Left forelimb (tissue), 1 donor: Measurements from ENCODE around the gene KCNK2.
"Not testable (repeated sequence)": the region's sequence is repeated elsewhere in the genome, so short reads cannot be mapped to it uniquely, and the experiment has no call there.

Experiments used
- DNase-seq: peaks from one replicate; pipeline ENCODE4 v3.0.0-alpha.2; 2018; ENCODE audit warnings: low spot score

The KCNK2 gene

DNA sequence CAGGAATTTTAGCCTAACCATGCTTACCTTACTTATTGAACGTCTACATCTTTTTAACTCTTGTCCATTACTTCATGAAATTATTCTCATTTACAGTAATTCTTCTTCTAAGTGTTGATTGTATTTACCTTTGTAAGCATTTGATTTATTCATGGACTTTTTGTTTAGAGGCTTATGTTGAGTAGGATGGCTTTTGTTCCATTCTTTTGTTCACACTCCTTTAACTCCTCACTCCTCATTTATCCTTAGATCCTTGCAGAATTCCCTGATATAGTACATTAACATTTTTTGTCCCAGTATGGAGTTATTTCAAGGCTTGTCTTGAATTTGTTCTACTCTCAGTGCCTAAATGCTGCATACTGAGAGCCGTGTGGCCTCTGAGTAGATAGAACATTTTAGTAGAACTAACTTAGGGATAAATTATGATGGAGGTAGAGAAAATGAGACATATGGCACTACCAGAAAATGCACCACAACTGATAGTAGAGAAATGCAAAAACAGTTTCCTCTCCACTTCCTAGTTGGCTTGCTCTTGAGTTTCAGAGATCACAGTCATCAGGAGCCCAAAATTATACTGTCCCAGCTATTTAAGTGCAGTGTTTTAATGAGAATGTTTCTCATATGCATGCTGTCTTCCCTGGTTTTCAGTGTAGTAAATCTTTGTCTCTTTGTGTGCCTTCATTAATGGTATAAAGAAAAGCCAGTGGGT lies 69.5 kb downstream of the KCNK2 start:
- DNase-seq = no peak

DNA sequence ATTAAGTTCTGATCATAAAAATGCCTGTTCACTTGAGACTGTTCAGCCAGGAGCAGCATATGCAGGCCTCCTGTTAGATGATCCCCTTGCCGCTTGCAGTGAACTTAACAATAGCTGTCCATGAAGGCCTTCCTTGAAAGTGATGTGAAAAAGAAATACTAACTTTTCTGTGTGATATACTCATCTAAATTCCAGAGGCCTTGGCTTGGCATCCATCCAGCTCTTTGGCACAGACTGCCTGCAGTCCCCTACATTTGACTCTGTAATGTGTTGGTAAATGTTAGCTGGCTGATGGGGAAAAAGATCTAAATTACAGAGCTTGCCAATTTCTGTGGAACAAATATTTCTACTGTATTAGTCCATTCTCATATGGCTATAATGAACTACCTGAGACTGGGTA lies 73.7 kb downstream of the KCNK2 start:
- DNase-seq = no peak

DNA sequence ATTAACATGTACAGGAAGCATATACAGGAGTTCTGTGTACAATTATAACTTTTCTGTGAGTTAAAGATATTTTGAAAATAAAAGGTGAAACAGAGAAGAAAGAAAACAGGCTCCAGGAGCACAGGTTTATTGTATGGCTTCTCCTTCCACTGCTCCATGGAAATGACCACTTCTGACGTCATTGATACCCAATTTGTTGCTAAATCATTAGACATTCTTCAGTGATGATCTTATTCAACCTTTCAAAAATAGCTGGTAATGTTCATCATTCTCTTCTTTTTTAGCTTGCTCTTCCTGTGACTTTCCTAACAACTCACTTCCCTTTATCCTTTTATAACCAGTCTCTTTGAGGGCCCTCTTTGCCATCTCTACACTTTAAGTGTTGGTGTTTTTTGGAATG lies 77.8 kb downstream of the KCNK2 start:
- DNase-seq = no peak

DNA sequence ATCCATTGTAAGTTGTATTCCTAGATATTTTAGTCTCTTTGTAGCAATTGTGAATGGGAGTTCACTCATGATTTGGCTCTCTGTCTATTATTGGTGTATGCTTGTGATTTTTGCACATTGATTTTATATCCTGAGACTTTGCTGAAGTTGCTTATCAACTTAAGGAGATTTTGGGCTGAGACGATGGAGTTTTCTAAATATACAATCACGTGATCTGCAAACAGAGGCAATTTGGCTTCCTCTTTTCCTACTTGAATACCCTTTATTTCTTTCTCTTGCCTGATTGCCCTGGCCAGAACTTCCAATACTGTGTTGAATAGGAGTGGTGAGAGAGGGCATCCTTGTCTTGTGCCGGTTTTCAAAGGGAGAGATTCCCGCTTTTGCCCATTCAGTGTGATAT lies 80.6 kb downstream of the KCNK2 start:
- not testable (repeated sequence) for DNase-seq

DNA sequence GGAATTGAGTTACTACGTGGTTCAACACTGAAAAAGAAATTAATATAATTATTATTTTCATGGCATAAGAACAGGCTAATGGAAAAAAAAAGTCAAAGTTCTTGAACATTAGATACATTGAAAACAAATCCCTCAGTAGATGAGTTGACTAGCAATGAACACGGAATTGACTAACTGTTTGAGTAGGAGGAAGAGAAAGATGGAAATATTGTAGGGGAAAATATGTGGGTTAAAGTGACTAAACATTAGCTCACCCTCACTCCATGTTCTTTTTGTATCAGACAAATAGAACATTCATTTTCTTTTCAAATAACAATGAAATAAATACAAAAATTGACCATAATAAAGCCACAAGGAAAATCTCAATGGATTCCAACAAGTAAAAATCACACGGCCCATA lies 84.3 kb downstream of the KCNK2 start:
- DNase-seq = no peak

DNA sequence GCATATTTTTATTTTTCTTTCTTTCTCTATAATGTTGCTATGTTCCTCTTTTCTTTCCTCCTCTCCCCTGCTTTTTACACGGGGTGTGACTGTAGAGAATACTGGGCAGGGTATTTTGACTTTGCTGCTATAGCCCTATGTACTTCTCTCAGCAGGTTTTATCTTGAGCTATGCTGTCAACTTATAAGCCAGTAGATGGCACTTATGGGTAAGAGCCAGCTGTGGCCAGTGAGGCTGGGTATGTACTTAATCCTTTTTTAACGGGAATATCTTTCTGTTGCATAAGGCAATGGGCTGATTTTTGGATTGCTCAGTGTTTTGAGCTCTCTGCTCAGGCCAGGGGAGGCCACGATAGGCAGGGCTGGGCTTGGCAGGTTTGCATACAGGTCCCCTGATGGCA lies 99.0 kb downstream of the KCNK2 start:
- DNase-seq = no peak

DNA sequence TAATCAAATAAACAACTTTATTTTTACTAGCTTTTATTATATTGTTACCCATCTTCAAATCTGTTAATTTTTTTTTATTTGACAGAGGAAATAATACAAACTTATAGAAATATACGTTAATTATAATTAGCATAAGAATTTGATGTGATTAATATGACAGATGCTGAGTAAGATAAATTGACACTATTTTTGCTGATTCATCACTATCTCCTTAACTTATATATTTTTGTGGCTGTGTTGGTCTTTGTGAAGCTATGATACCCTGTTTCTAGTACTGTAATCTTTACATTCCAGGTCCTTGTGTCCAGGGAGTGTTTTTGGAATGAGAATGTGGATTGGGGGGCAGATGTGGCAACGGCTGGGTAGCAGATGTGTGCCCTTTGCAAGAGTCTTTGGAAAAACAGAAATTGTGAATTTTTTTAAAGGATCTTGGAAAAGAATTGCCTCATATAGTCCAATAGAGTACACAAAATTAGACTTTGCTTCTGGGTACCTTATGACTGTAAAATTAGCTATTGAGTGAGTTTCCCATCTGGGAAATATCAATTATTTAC lies 102.6 kb downstream of the KCNK2 start:
- DNase-seq = no peak

DNA sequence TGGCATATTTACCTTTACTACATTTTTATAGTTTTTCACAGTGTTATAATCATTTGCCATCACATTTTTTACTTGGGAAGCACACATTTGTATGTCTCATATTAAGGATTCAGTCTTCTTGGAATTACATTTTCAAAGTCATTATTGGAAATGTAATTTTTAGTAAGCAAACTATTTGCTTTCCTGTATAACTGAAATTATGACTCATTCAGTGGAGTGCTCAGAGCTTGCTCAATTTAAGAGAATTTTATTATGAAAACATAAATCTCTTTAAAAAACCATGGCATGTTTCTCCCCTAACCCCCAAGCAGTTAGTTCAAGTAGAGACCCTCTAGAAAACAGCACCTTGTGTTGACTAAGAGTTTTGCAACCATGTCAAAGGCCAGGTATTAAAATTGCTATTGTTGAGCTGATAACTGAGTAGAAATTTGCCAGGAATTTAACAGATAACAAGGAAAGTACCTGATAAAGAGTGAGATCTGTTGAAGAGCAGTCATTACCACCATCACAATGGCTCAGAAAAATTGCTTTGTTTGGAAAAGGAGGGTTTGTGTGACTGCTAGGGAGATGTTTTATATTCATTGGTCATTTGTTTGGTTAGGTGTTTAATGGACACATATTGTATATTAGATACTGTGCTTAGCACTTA lies 105.9 kb downstream of the KCNK2 start:
- DNase-seq = no peak

DNA sequence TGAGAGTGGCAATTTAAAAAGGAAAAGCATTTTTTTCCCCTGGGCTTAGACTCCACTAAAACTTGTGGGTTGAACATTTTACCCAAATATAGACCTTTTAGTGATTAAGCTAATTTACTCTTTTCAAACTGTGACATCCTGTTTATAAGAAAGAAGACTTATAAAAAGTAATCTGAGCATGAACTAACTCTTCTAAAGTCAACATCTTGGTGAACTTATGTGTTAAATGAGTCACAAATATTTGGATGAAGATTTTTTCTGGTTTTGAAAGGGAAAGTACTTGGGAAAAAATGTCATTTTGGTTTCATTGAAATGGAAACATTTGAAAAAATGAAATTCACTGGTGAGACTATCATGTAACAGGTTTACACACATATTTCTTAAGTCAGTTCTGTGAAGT lies 109.8 kb downstream of the KCNK2 start:
- no peak for DNase-seq

DNA sequence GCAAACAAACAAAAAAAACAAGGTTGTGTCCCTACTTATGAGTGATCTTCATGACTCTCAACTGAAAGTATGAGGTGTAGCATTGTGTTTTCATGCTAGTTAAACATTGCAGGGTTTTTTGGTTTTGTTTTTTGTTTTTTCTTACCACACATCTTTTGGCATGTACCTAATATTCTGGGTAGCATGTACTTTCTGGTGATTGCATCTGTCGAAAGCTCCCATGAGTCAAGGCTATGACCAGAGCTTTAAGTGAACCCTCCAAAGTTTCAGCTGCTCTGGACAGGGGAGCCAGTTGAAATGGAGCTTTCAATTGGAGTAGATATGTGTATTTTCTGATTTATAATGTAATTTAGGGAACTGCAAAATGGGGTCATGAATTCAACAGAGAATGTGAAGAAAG lies 115.5 kb downstream of the KCNK2 start:
- no peak for DNase-seq

DNA sequence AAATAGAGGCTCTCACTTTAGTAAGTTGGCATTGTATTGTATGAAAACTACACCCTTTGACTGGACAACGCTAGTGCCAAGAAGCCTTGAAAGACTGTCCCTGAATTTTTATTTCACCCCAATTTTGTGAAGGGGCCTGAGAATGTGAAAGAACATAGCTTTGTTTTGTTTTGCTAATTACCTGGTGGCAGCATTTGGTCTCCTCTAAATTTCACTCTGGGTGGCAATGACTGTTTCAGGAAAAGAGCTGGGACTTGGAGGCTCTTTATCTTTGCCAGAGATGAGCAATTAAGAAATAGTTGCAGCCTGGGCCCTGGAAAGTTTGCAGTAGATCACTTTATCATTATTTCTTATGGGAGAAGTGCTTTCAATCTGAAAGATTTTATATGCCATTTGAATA lies 117.6 kb downstream of the KCNK2 start:
- no peak for DNase-seq

DNA sequence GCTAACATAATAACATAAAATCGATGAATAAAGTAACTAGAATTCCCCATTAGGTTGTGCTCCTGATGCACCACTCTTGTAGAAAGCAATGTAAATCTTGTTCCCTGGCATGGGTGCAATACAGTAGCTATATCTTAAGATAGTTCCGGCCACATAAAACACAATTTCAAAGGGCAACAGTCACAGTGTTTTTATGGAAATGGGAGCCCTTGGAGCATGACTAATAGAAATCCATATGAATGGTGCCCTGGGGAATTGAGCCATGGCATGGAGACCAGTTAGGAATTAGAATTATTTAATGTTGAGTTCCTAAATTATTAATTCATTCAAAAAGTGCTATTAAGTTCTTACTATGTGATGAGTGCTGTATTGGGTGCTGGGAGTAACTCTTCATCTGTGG lies 118.7 kb downstream of the KCNK2 start:
- no peak for DNase-seq

DNA sequence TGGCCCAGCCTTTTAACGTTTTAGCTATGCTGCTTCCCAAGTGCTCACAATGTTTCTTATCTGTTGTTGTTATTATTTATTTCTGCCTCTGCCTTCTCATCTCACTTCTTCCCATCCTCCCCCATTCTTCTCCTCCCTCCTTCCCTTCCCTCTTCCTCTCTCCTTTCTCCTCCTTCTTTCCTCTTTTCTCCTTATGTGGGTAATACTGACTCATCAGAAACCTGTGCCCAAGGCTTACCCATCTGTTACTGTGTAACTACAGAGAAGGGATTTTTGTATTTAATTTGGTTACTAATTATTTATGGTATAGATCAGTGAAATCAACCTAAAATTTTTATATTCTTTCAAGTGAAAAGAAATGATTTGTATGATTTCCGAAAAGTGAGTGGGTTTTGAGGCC lies 120.3 kb downstream of the KCNK2 start:
- DNase-seq = no peak

DNA sequence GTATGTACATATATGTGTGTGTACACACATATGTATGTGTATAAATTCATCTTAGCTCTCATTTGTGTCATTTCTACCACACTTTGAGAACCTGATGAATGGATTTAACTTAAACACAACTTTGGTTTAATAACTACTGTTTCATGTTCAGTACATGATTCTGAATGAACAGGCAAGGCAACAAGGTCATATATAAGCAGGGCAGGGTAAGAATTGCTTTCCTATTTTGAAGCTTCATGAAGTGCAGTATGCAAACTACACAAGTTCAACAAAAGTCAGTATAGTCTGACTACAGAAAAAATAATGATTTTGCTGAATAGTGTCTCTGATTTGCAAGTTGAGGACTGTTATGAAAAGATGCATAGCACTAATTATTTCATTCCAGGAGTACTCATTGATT lies 127.6 kb downstream of the KCNK2 start:
- no peak for DNase-seq

DNA sequence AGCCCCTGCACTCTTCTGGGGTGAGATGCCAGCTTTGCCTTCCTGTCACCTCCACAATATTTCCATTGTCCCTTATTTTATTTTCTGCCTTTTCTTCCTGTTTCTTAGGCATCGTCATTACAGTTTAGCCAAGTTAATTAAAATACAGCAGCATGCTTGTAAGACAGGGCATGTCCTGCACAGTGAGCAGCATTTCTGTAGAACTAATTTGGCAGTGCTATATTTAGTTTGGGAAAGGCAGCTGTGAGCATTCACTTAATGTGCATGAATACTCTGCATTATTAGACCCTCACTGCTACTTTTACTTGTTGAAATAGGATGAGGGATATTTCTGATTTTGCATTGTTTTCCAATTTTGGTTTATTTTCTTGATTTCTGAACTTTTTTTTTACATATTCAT lies 133.3 kb downstream of the KCNK2 start:
- DNase-seq = no peak

DNA sequence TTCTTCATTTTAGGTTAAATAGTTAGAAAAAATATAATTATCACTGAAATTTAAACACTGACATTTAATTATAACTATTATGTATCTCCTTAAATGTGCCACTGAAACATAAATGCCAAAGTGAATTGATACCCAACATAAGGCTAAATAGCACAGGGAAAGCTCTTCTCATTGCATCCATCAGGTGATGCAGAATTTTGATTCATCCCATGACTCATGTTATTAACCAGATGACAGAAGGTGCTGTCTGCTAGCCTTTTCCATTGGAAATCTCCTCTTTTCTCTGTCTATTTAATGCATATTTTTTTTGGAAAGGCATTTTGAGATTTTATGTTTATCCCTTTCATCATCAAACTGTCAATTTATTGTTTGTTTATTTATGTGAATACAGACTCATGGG lies 136.8 kb downstream of the KCNK2 start:
- no peak for DNase-seq

DNA sequence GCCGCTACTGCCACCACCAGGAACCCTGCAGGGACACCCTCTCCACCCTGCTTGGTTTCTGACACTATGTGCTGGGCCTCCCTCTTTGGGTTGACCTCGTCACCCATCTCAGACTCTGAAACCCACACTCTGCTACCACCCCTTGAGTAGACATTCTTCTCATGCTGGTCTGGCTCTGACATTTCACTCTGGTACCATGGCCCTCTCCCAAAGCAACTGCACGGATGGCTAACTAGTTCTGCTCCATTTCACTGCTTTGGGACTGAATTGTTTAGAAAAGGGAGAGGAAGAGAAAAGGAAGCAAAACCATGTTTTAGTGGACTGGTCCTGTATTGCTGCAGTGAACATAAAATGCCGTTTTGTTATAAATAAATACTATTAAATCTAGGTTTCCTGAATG lies 137.8 kb downstream of the KCNK2 start:
- no peak for DNase-seq

DNA sequence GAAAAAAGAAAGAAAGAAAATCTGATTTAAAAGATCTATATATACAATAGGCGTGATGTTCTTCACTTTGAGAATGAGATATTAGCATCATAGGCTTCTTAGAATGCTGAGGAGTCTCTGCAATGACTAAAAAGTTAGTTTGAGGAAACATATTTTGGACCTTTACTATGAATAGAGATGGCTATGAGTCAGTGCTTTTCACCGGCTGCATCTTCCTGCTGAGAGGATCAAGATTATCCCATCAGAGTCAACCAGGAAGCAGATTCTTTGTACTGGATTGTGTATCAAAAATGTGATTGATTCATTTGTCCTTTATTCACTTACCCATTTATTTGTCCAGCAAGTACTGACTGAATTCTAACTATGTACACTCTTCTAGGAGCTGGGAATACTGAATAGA lies 144.2 kb downstream of the KCNK2 start:
- no peak for DNase-seq

DNA sequence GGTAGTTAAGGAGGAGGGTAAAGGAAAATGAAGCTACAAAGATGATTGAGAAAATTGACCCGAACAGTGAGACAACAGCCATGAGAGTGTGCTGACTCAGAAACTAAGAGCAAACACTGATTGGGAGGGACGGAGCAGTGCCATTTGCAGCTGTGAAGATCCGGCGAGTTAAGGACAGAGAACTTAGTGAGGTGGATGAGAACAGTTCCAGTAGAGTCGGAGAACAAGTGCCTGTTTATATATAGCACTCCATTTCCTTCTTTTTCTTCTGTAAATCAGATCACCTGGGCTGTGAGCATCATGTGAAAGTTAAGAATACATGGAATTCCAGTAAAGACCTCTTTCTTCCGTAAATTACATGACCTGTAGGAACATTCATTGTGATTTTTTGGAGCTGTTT lies 145.7 kb downstream of the KCNK2 start:
- DNase-seq = no peak

DNA sequence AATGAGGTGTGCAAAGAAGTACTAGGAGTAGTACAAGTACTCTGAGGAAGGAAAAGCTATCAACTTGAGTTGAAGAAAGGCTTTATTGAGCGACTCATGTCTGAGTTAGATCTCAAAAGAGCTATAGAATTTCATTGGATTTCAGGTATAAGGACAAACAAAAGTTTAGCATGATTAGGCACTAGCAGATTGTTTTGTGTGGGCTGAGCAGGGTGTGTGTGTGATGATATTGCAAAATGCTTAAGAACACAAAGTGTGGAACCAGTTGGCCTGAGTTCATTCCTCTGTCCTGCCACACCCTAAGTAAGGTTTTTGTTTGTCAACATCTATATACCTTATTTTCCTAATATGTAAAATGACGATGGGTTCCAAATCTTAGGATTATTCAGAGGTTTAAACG lies 158.9 kb downstream of the KCNK2 start:
- DNase-seq = no peak

DNA sequence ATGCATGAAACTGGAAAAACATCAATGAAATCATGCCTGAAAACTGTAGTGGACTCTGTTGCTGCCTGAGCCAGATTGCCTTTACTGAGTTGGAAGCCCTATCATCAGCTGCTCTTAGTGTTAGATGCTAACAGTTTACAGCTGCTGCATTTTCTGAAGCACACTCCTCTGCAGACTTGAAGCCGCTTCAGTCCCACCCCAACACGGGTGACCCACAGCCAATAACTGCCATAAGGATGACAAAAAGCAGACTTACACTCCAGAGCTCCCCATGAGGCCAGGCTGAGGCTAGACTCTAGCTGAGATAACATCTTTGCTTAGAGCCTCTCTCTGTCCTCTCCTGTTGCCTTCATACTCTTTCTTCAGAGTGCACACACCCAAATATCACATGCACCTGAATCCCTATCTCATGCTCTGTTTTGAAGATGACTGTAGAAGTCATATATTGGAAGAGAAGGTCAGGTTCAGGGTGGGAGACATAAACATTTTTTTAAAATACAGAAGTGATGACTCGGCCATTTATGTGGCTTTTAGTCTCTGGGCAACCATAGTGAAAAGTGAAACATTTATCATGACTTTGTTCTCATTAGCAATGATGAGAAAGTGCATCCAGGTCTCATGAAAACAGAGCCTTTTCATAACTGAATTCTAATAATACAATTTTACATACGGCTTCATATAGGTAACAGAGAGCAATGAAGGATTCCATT lies 161.0 kb downstream of the KCNK2 start:
- DNase-seq = no peak

DNA sequence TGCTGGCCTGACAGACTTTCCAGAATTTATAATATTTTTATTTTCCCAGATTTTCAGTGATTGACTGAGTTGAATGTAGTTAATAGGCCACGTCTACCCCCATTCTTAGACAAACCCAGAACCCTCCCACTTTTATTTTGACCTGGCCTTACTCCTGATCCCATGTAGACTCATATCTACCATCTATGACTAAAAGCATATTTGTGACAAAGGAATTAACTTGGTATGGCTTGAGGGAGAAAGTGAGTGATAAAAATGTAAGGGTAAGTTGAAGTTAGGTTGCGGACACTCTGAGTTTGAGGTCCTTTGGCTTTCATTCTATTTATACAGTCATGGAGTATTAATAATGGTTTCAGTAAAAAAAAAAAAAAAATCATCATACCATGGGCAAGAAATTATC lies 168.4 kb downstream of the KCNK2 start:
- no peak for DNase-seq

DNA sequence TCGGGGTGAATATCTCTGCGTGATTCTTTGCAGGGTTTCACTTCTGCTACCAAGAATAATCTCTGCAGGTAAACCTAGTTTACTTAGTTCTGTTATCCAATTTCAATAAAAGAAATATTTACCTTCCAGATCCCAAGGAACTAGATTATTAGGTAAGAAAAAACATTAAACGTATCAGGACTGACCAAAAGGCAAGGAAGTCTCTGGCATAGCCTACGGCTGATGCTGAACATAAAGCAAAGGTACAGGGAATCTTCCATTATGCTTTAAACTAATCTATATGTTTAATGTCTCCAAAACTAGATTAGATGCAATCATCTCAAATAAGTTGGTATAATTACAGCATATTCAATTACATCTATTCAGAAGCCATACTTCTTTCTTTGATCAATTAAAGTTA lies 168.9 kb downstream of the KCNK2 start:
- no peak for DNase-seq
